ENCODE data around the gene CD68. TPM values are rescaled to one million over a fixed set of nuclear protein-coding genes. Genes with fewer than 3 reads are reported as not detected.
A peak's percentile ranks its signal among the peaks of the same experiment; 100 is the strongest.

The CD68 gene
- total RNA-seq, 1 experiment from 2014 or later: 30.2 TPM

GRCh38 chr17:7615265-7615747 lies 35.9 kb downstream of the CD68 start:
- no peak for ATAC-seq

DNA sequence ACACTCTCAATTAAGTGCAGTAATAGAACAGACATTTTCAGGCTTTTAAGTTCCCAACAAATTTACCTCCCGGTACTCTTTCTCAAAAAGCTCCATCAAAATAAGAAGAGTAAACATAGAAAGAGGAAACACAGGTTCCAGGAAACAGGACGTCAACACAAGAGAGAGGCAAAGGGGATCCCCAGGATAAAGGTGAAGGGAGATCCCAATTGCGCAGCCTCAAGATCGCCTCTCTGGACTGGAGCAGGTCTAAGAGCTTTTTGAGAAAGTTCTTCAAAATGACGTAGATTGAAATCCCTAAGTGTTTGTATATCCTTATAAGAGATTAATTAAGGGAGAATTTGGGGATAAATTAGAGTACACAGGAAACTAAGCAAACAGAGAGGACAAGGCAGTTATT lies 39.2 kb downstream of the CD68 start:
- no peak overlapping the region for H3K4me2 ChIP-seq (ENCODE audit: low read length)
- no peak overlapping the region for H2AFZ ChIP-seq (ENCODE audit: low read length)
- ChIA-PET POLR2A (ENCODE audit: unreplicated experiment) (no interaction called here), CTCF (no interaction called here)
- H4K20me1 ChIP-seq (ENCODE audit: low read length): no peaks in the 10 kb centered on the region
- BruUV-seq (replicated peaks): no TSS peak
- no peaks in the 10 kb centered on the region for H3F3A ChIP-seq (ENCODE audit: low read length, unreplicated experiment)
- intact Hi-C loops (cut with micrococcal nuclease): no loop called here
- H3K9me2 ChIP-seq (replicated peaks; ENCODE audit: low read length): no peaks in the 10 kb centered on the region
- no peaks in the 10 kb centered on the region for H3K36me3 ChIP-seq (ENCODE audit: low read depth, low read length)
- H3K27ac ChIP-seq (ENCODE audit: low read length): no peak overlapping the region
- no peak for ATAC-seq
- DNase-seq: no peak
- H3K9ac ChIP-seq (ENCODE audit: low read length): no peak overlapping the region
- no peaks in the 10 kb centered on the region; the same call in 1 of the 2 replicates for H3K4me1 ChIP-seq (ENCODE audit: insufficient read depth, low read length)
- TF ChIP-seq, protein P1, sequence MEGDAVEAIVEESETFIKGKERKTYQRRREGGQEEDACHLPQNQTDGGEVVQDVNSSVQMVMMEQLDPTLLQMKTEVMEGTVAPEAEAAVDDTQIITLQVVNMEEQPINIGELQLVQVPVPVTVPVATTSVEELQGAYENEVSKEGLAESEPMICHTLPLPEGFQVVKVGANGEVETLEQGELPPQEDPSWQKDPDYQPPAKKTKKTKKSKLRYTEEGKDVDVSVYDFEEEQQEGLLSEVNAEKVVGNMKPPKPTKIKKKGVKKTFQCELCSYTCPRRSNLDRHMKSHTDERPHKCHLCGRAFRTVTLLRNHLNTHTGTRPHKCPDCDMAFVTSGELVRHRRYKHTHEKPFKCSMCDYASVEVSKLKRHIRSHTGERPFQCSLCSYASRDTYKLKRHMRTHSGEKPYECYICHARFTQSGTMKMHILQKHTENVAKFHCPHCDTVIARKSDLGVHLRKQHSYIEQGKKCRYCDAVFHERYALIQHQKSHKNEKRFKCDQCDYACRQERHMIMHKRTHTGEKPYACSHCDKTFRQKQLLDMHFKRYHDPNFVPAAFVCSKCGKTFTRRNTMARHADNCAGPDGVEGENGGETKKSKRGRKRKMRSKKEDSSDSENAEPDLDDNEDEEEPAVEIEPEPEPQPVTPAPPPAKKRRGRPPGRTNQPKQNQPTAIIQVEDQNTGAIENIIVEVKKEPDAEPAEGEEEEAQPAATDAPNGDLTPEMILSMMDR (conservative IDR thresholded peaks at IDR 0.05; ENCODE audit: low read depth, low read length): no peak
- TF ChIP-seq EZH2 (IDR thresholded peaks at IDR 0.05; ENCODE audit: low read length, unreplicated experiment): no peak
- TF ChIP-seq EZH2phosphoT487 (IDR thresholded peaks at IDR 0.05; ENCODE audit: borderline replicate concordance, low read length): no peak
- peaks cover 8% of the 10 kb centered on the region for H3K79me2 ChIP-seq (ENCODE audit: low read length)
- H3K27me3 ChIP-seq (ENCODE audit: low read length): no peaks in the 10 kb centered on the region
- H3K4me3 ChIP-seq (ENCODE audit: low read length): no peak overlapping the region
- no peaks in the 10 kb centered on the region for H3K9me3 ChIP-seq (ENCODE audit: low read length)

More at GRCh38 chr17:7615265-7615747, 35.9 kb downstream of the CD68 start:
- ChIA-PET POLR2A (ENCODE audit: unreplicated experiment) (interaction anchor here (0.6 to 1.0 kb wide), 6 partner anchors 11 to 558 kb away, joined by 4 to 11 read pairs (median 4); partner anchors contain the start of genes MPDU1 and SAT2), CTCF (interaction anchor here (0.5 to 0.6 kb wide), 2 partner anchors 17 to 36 kb away, joined by 5 to 6 read pairs; no protein-coding TSS in a partner anchor)
- peak overlapping the region; percentile 87 for H2AFZ ChIP-seq (ENCODE audit: low read length)
- no peaks in the 10 kb centered on the region for H3F3A ChIP-seq (ENCODE audit: low read length, unreplicated experiment)
- TSS peak; percentile 91 for BruUV-seq (replicated peaks)
- no peak for DNase-seq
- H4K20me1 ChIP-seq (ENCODE audit: low read length): peaks cover 8% of the 10 kb centered on the region; the same call in 1 of the 2 replicates
- H3K4me3 ChIP-seq (ENCODE audit: low read length): peak overlapping the region; percentile 64
- peaks cover 41% of the 10 kb centered on the region for H3K79me2 ChIP-seq (ENCODE audit: low read length)
- H3K9me2 ChIP-seq (replicated peaks; ENCODE audit: low read length): no peaks in the 10 kb centered on the region
- H3K9me3 ChIP-seq (ENCODE audit: low read length): no peaks in the 10 kb centered on the region
- TF ChIP-seq, protein P1 (conservative IDR thresholded peaks at IDR 0.05; ENCODE audit: low read depth, low read length): no peak
- TF ChIP-seq EZH2phosphoT487 (IDR thresholded peaks at IDR 0.05; ENCODE audit: borderline replicate concordance, low read length) (no peak), EZH2 (IDR thresholded peaks at IDR 0.05; ENCODE audit: low read length, unreplicated experiment) (no peak)
- no peaks in the 10 kb centered on the region for H3K36me3 ChIP-seq (ENCODE audit: low read depth, low read length)
- H3K27ac ChIP-seq (ENCODE audit: low read length): peak overlapping the region; percentile 29; the same call in 1 of the 2 replicates
- peak overlapping the region; percentile 49 for H3K9ac ChIP-seq (ENCODE audit: low read length)
- H3K27me3 ChIP-seq (ENCODE audit: low read length): no peaks in the 10 kb centered on the region
- peak overlapping the region; percentile 74 for H3K4me2 ChIP-seq (ENCODE audit: low read length)
- intact Hi-C loops (cut with micrococcal nuclease): no loop called here
- peaks cover 19% of the 10 kb centered on the region for H3K4me1 ChIP-seq (ENCODE audit: insufficient read depth, low read length)

- no peak overlapping the region for H3K27ac ChIP-seq (ENCODE audit: low read length)
- no peaks in the 10 kb centered on the region for H3K27me3 ChIP-seq (ENCODE audit: low read length)
- no peaks in the 10 kb centered on the region for H3F3A ChIP-seq (ENCODE audit: low read length, unreplicated experiment)
- ATAC-seq (no peak), DNase-seq (no peak)
- no peak overlapping the region for H3K9ac ChIP-seq (ENCODE audit: low read length)
- no TSS peak for BruUV-seq (replicated peaks)
- no peak overlapping the region for H3K4me2 ChIP-seq (ENCODE audit: low read length)
- no peaks in the 10 kb centered on the region for H4K20me1 ChIP-seq (ENCODE audit: low read length)
- no peaks in the 10 kb centered on the region for H3K9me3 ChIP-seq (ENCODE audit: low read length)
- H3K9me2 ChIP-seq (replicated peaks; ENCODE audit: low read length): no peaks in the 10 kb centered on the region
- intact Hi-C loops (cut with micrococcal nuclease): no loop called here
- H3K4me1 ChIP-seq (ENCODE audit: insufficient read depth, low read length): no peaks in the 10 kb centered on the region
- CTCF ChIA-PET: interaction anchor here (1.0 kb wide), 1 partner anchor 31 kb away, joined by 5 read pairs; no protein-coding TSS in a partner anchor
- no peak overlapping the region for H3K4me3 ChIP-seq (ENCODE audit: low read length)
- POLR2A ChIA-PET (ENCODE audit: unreplicated experiment): no interaction called here
- no peaks in the 10 kb centered on the region for H3K79me2 ChIP-seq (ENCODE audit: low read length)
- TF ChIP-seq, protein P1 (conservative IDR thresholded peaks at IDR 0.05; ENCODE audit: low read depth, low read length): no peak
- TF ChIP-seq EZH2phosphoT487 (IDR thresholded peaks at IDR 0.05; ENCODE audit: borderline replicate concordance, low read length) (no peak), EZH2 (IDR thresholded peaks at IDR 0.05; ENCODE audit: low read length, unreplicated experiment) (no peak)
- H2AFZ ChIP-seq (ENCODE audit: low read length): no peak overlapping the region
- H3K36me3 ChIP-seq (ENCODE audit: low read depth, low read length): no peaks in the 10 kb centered on the region
Measured at GRCh38 chr17:7620835-7621234, 41.4 kb downstream of the CD68 start.
